T-helper 2 cell treated with Interferon-gamma antibody and Interleukin-4, amounts not matched to agents 5 μg/mL and 100 μg/mL, for 36 hours (primary cell): ENCODE results near the gene GGTLC3.
"Not testable (repeated sequence)": the region's sequence is repeated elsewhere in the genome, so short reads cannot be mapped to it uniquely, and the experiment has no call there.

Experiments used
- DNase-seq: peaks from one replicate; pipeline ENCODE4 v3.0.0; 2021; ENCODE audit warnings: low spot score
- H3K27ac Mint-ChIP-seq: one replicate; pipeline ENCODE4 v1.8.0; 2021; ENCODE audit warnings: mild to moderate bottlenecking, mixed read lengths
- H3K27me3 Mint-ChIP-seq: one replicate; pipeline ENCODE4 v1.8.0; 2021; ENCODE audit warnings: low read depth, mixed read lengths
- H3K36me3 Mint-ChIP-seq: one replicate; pipeline ENCODE4 v1.8.0; 2021; ENCODE audit warnings: low read depth, mixed read lengths
- H3K4me1 Mint-ChIP-seq: one replicate; pipeline ENCODE4 v1.8.0; 2021; ENCODE audit warnings: low read depth, mixed read lengths
- H3K4me3 Mint-ChIP-seq: one replicate; pipeline ENCODE4 v1.8.0; 2022; ENCODE audit warnings: mild to moderate bottlenecking, moderate library complexity, mixed read lengths
- H3K9me3 Mint-ChIP-seq: one replicate; pipeline ENCODE4 v1.8.0; 2021; ENCODE audit warnings: mixed read lengths

The GGTLC3 gene

DNA sequence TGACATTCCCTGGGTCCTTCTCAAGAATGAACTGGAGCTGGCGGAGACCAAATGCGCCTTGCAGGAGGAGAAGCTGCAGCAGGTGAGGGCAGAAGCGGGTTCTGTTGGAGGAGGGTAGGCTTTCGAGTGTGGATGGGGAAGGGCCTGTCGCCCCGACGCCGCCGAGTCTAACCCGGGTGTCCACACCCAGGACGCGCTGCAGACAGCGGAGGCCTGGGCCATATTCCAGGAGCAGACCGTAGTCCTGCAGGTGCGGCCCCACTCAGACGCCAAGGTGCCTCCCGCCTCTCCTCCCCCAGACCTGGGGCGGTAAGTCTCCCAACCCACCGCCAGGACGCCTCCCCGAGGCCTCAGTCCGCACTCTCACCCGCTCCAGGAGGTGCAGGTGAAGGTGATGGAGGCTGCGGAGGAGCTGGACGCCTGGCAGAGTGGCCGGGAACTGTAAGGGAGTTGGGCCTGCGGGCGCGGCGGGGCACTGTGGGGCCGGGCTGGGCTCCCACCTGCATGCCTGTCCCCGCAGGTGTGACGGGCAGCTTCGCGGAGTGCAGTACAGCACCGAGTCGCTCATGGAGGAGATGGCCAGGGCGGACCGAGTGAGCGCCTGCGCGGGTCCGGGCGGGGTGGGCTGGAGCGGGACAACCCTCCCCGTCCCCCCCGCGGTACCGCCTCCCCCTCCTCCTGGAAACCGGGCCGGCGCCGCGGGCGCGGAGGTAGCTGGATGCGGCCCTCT lies 11.6 kb upstream of the GGTLC3 start:
- not testable (repeated sequence) for DNase-seq, H3K9me3 Mint-ChIP-seq, H3K4me1 Mint-ChIP-seq, H3K27me3 Mint-ChIP-seq, H3K27ac Mint-ChIP-seq, H3K36me3 Mint-ChIP-seq, H3K4me3 Mint-ChIP-seq

DNA sequence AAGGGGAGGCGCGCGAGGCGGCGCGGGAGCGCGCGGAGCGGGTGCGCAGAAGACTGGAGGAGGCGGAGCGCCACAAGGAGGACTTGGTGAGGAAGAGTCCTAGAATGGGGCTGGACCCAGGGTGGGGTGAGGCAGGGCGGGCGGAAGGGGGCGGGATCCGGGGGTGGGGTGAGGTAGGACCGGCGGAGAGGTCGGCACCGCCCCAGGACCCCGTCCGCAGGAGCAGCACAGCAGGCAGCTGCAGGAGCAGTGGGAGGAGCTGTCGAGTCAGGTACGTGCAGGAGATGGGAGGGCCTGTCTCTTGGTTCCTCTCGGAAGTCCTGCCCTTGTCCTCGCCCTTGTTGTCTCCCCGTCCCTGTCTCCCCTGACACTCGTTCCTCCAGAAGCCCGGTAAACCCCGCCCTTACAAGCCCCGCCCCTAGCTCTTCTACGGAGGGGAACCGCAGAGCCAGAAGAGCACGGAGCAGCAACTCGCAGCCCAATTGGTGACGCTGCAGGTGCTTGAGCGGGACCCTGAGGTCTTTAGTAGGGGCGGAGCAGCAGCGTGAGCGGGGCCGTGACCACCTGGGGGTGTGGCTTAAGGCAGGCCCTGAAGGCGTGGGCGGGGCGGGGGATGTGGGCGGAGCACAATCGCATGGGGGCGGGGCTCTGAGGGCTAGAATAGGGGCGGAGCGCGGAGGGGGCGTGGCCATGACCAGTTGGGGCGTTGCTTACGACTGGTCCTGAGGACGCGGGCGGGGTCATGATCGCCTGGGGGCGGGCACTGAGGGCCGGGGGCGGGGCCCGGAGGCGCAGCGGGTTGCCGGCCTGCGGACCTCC lies 10.8 kb upstream of the GGTLC3 start:
- H3K27ac Mint-ChIP-seq, H3K4me3 Mint-ChIP-seq: not testable (repeated sequence)

DNA sequence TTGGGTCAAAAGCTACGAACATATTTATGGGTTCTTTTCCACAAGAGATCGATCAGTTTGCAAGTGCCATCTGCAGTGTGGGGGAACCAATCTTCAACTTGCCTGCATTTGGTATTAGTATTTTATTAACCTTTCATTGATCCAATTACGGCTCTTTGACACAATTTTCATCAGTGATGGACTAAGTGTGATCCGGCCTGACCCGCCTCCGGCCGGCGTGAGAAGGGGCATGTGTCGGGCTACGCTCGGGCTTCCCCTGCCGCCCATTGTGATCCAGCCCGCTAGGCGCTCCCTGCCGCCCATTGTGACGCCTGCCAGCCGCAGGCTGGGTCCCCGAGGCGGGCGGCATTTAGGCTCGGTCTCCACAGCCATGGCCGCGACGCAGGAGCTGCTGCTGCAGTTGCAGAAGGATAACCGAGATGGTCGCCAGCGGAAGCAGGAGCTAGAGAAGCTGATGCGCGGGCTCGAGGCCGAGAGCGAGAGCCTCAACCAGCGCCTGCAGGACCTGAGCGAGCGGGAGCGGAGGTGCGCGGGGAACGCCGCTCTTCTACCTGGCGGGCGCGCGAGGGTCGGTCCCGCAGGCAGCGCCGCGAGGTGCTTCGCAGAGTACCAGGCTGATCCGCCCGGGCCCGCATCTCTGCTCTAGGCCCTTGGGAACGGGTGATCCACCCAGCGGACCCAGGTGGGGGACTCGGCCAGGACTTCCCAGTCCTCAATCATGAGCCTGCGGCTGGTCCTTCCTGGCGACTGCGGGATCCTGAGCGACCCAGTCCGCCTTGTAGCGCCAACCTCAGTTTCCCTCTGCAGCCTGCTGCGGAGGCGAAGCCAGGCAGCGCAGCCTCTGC lies 10.0 kb upstream of the GGTLC3 start, which contains the start of gene TMEM191B:
Gene TMEM191B, plus strand, starts transcription at position 51 of the 845 bp plus-strand sequence. Its CDS starts 179 bp downstream, at position 230.
- not testable (repeated sequence) for H3K27ac Mint-ChIP-seq

More for the DNA sequence above, 10.8 kb upstream of the GGTLC3 start:
- H3K9me3 Mint-ChIP-seq, H3K36me3 Mint-ChIP-seq, H3K4me1 Mint-ChIP-seq, H3K27me3 Mint-ChIP-seq: not testable (repeated sequence)
- peak; percentile 71 for DNase-seq

GRCh38 chr22:18523328-18523727 lies 5.4 kb upstream of the GGTLC3 start:
- H3K27ac Mint-ChIP-seq, H3K27me3 Mint-ChIP-seq, H3K9me3 Mint-ChIP-seq, H3K4me3 Mint-ChIP-seq, DNase-seq, H3K36me3 Mint-ChIP-seq, H3K4me1 Mint-ChIP-seq: not testable (repeated sequence)

More for the DNA sequence above, 10.0 kb upstream of the GGTLC3 start, which contains the start of gene TMEM191B:
- not testable (repeated sequence) for H3K36me3 Mint-ChIP-seq, DNase-seq, H3K27me3 Mint-ChIP-seq, H3K4me1 Mint-ChIP-seq, H3K9me3 Mint-ChIP-seq, H3K4me3 Mint-ChIP-seq

DNA sequence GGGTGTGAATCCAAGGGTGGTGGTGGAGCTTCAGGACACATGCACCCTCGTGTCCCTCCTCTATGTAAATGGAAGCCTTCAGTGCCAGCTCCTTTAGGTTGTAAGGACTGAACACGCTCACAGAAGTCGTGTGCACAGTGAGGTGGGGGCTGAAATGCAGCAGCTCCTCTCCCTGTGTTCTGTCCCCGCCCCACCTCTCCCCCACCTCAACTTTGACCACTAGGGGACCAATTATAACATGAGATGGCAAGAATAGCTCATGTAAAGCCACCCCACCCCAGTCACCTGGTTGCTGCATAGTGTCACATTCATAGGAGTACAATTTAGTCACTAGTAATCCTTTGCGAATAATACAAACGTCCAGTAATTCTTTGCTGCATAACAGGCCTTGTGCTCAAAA lies 4.8 kb upstream of the GGTLC3 start:
- not testable (repeated sequence) for H3K27ac Mint-ChIP-seq, H3K36me3 Mint-ChIP-seq, H3K4me1 Mint-ChIP-seq, H3K4me3 Mint-ChIP-seq, DNase-seq, H3K9me3 Mint-ChIP-seq, H3K27me3 Mint-ChIP-seq

GRCh38 chr22:18513454-18513853 lies 4.5 kb downstream of the GGTLC3 start:
- not testable (repeated sequence) for H3K4me3 Mint-ChIP-seq, H3K27me3 Mint-ChIP-seq, H3K9me3 Mint-ChIP-seq, H3K4me1 Mint-ChIP-seq, DNase-seq, H3K27ac Mint-ChIP-seq, H3K36me3 Mint-ChIP-seq

- H3K4me1 Mint-ChIP-seq, H3K27ac Mint-ChIP-seq, H3K4me3 Mint-ChIP-seq, H3K36me3 Mint-ChIP-seq, H3K27me3 Mint-ChIP-seq, DNase-seq, H3K9me3 Mint-ChIP-seq: not testable (repeated sequence)
These were observed 5.6 kb downstream of the GGTLC3 start for GRCh38 chr22:18512378-18512777.

DNA sequence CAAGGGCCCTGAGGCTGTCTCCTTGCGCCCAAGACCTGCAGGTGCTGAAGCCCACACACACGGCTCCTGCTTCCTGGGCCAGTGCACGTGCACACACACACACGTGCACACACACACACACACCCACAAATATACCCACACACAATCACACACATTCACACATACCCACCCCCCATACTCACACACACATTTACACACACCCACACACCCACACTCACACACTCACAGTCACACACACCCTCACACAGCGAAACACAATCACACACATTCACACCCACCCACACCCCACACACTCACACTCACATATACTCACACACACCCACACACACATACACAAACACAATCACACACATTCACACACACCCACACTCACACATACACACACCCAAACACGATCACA lies 6.6 kb downstream of the GGTLC3 start:
- not testable (repeated sequence) for DNase-seq, H3K27ac Mint-ChIP-seq, H3K4me1 Mint-ChIP-seq, H3K9me3 Mint-ChIP-seq, H3K27me3 Mint-ChIP-seq, H3K4me3 Mint-ChIP-seq, H3K36me3 Mint-ChIP-seq

DNA sequence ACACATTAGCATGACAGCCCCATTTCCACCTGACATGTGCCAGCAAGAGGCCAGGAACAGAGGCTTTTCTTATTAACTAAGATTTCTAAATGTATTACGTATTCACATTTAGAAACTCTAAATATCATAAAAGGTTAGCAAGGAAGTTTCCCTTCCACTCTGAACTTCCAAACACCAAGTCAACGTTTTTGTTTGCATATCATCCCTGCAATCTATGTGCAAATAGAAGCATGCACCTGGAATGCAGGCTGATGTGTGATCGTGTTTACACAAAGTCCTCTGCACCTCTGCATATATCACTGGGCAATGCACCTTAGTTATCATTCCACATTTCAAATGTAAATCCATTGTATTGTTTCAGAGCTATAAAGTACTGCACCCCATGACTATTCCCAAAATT lies 21.7 kb downstream of the GGTLC3 start:
- H3K4me3 Mint-ChIP-seq, DNase-seq, H3K36me3 Mint-ChIP-seq, H3K27me3 Mint-ChIP-seq, H3K27ac Mint-ChIP-seq, H3K4me1 Mint-ChIP-seq, H3K9me3 Mint-ChIP-seq: not testable (repeated sequence)
